Type B pancreatic cell (in vitro differentiated cells): ENCODE measurements around the gene MORC2. TPM values are rescaled to one million over a fixed set of nuclear protein-coding genes. Genes with fewer than 3 reads are reported as not detected.

Source experiments
- DNase-seq: peaks from one replicate; pipeline ENCODE4 v3.0.0; 2021; ENCODE audit warnings: mixed read lengths; ENCODE audit not compliant: unreplicated experiment; ENCODE audit errors: extremely low spot score
- H3K27ac Mint-ChIP-seq: 2 replicates; pipeline ENCODE4 v1.8.0; 2021; ENCODE audit warnings: mild to moderate bottlenecking, mixed read lengths
- H3K27me3 Mint-ChIP-seq: 2 replicates; pipeline ENCODE4 v1.8.0; 2021; ENCODE audit warnings: mixed read lengths
- H3K36me3 Mint-ChIP-seq: 2 replicates; pipeline ENCODE4 v1.8.0; 2021; ENCODE audit warnings: mixed read lengths
- H3K4me1 Mint-ChIP-seq: one replicate; pipeline ENCODE4 v1.8.0; 2021; ENCODE audit warnings: mixed read lengths; ENCODE audit not compliant: unreplicated experiment
- H3K4me3 Mint-ChIP-seq: 2 replicates; pipeline ENCODE4 v1.8.0; 2021; ENCODE audit warnings: mild to moderate bottlenecking, mixed read lengths
- H3K9me3 Mint-ChIP-seq: 2 replicates; pipeline ENCODE4 v1.8.0; 2021; ENCODE audit warnings: mixed read lengths
- long read RNA-seq: library from polyadenylated mRNA; unstranded; transcript quantifications from one replicate; pipeline ENCODE4 v2.0.0, GENCODE V29; 2020
- total RNA-seq: library from RNA; stranded (reverse); gene quantifications from 2 replicates; pipeline ENCODE4 v1.2.1, GENCODE V29; 2021; ENCODE audit warnings: low replicate concordance
- TF ChIP-seq, protein P1 (sequence below): fragments of 200-600 bp; sonication (generic); conservative IDR thresholded peaks from 2 replicates; pipeline ENCODE4 v1.5.0; 2021; ENCODE audit warnings: antibody characterized with exemption, mild to moderate bottlenecking

The MORC2 gene
- 35.0 and 48.1 TPM in 2 replicates for total RNA-seq
- long read RNA-seq, full-length matches to known transcripts: 2 of 8 reads
- long read RNA-seq, partial matches to known transcripts: 4 of 8 reads
- long read RNA-seq, other reads (novel, unspliced or antisense): 2 of 8 reads

- TF ChIP-seq, protein P1, sequence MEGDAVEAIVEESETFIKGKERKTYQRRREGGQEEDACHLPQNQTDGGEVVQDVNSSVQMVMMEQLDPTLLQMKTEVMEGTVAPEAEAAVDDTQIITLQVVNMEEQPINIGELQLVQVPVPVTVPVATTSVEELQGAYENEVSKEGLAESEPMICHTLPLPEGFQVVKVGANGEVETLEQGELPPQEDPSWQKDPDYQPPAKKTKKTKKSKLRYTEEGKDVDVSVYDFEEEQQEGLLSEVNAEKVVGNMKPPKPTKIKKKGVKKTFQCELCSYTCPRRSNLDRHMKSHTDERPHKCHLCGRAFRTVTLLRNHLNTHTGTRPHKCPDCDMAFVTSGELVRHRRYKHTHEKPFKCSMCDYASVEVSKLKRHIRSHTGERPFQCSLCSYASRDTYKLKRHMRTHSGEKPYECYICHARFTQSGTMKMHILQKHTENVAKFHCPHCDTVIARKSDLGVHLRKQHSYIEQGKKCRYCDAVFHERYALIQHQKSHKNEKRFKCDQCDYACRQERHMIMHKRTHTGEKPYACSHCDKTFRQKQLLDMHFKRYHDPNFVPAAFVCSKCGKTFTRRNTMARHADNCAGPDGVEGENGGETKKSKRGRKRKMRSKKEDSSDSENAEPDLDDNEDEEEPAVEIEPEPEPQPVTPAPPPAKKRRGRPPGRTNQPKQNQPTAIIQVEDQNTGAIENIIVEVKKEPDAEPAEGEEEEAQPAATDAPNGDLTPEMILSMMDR: no peak
- Mint-ChIP-seq H3K4me1 (peaks cover 28% of the 10 kb centered on the region), H3K36me3 (peaks cover 71% of the 10 kb centered on the region), H3K27ac (peak within 1 kb of the TSS; percentile 99), H3K9me3 (peaks cover 26% of the 10 kb centered on the region), H3K27me3 (peaks cover 3% of the 10 kb centered on the region), H3K4me3 (peak within 1 kb of the TSS; percentile 99)
- peak; percentile 69 for DNase-seq
Measured at GRCh38 chr22:30968015-30968923, at the start of gene MORC2. Gene MORC2, minus strand, starts transcription at chr22:30968774. Its CDS starts 885 bp downstream, at chr22:30967889.

DNA sequence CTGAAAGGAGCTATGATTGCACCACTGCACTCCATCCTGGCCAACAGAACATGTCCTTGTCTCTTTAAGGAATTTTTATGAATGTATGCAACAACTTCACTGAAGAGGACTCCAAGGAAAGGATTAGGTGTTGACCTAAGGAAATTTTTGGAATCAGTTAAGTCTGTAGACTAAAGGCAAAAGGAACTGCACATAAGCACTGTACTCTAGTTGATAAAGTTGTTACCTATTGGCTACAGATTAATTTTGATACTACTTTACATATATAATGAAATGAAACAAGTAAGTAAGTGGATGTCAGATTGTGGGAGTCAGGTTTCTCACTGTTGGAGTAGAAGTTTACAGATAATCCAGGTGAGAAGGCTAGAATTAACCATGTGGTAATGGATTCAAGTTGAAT is 37.0 kb upstream of the MORC2 start:
- no peak for DNase-seq
- Mint-ChIP-seq H3K27ac (no peak overlapping the region), H3K4me1 (no peaks in the 10 kb centered on the region), H3K4me3 (no peak overlapping the region), H3K9me3 (no peaks in the 10 kb centered on the region), H3K27me3 (no peaks in the 10 kb centered on the region), H3K36me3 (no peaks in the 10 kb centered on the region)
- TF ChIP-seq, protein P1: no peak

- DNase-seq: no peak
- H3K4me3 Mint-ChIP-seq: no peak overlapping the region
- no peaks in the 10 kb centered on the region for H3K9me3 Mint-ChIP-seq
- no peaks in the 10 kb centered on the region for H3K36me3 Mint-ChIP-seq
- H3K4me1 Mint-ChIP-seq: no peaks in the 10 kb centered on the region
- H3K27me3 Mint-ChIP-seq: no peaks in the 10 kb centered on the region
- H3K27ac Mint-ChIP-seq: no peak overlapping the region
- TF ChIP-seq, protein P1: no peak
Measured at GRCh38 chr22:31001124-31001770, 32.7 kb upstream of the MORC2 start.

DNA sequence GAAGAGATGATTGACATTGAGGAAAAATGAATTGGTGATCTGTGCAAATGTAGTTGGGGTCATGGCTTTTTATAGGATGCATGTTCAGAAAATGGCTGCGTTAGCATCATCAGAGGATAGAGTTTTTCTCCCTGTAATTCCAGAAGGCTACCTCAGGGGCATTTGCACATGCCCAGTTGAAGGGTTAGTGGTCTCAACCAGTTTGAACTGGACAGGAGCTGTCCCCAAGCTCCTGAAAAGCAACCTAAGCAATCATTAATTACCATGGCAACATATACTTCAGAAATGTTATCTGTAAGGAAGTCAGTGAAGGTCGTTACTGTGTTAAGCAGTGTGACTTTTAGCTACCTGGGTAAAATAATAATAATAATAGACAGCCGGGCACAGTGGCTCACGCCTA is 29.8 kb upstream of the MORC2 start:
- no peak overlapping the region for H3K4me3 Mint-ChIP-seq
- no peak overlapping the region for H3K27ac Mint-ChIP-seq
- H3K9me3 Mint-ChIP-seq: no peaks in the 10 kb centered on the region
- no peak for DNase-seq
- no peaks in the 10 kb centered on the region for H3K27me3 Mint-ChIP-seq
- H3K36me3 Mint-ChIP-seq: no peaks in the 10 kb centered on the region
- H3K4me1 Mint-ChIP-seq: no peaks in the 10 kb centered on the region
- TF ChIP-seq, protein P1: no peak

GRCh38 chr22:30996462-30996861 is 27.9 kb upstream of the MORC2 start:
- H3K36me3 Mint-ChIP-seq: no peaks in the 10 kb centered on the region
- no peaks in the 10 kb centered on the region for H3K9me3 Mint-ChIP-seq
- no peaks in the 10 kb centered on the region for H3K27me3 Mint-ChIP-seq
- no peaks in the 10 kb centered on the region for H3K4me1 Mint-ChIP-seq
- no peak for DNase-seq
- TF ChIP-seq, protein P1: no peak
- H3K27ac Mint-ChIP-seq: no peak overlapping the region
- H3K4me3 Mint-ChIP-seq: no peak overlapping the region
